GM12878 (cell line): Measurements from ENCODE around the gene SENP6. TPM values are rescaled to one million over a fixed set of nuclear protein-coding genes. Genes with fewer than 3 reads are reported as not detected.

Experiments used
- ATAC-seq: fragments of 200-7000 bp; cut with Tn5 transposase; 3 replicates; pipeline ENCODE4 v1.9.1; 2020; ENCODE audit warnings: mild to moderate bottlenecking, moderate library complexity
- BruUV-seq: library from RNA; stranded (reverse); fragments of 400-500 nt; replicated peaks from 2 replicates; lab custom pipeline; 2021; lab: Mats Ljungman, UMichigan
- CTCF ChIA-PET: fragments of 300-600 bp; sonication (Branson Sonifier 250); formaldehyde crosslinking; extraction: SDS; loops from one replicate; lab custom pipeline; 2021; ENCODE audit warnings: inconsistent platforms; lab: Yijun Ruan, JAX
- POLR2A ChIA-PET: fragments of 350-600 bp; formaldehyde crosslinking; extraction: SDS; loops from one replicate; lab custom pipeline; 2021; ENCODE audit warnings: inconsistent platforms; lab: Charles Lee
- RAD21 ChIA-PET: fragments of 300-600 bp; sonication (Branson Sonifier 250); formaldehyde crosslinking; loops from one replicate; lab custom pipeline; 2023; ENCODE audit warnings: antibody characterized with exemption; ENCODE audit not compliant: unreplicated experiment; lab: Charles Lee
- SMC1A ChIA-PET: fragments of 300-600 bp; sonication (Branson Sonifier 250); formaldehyde crosslinking; loops from one replicate; lab custom pipeline; 2023; ENCODE audit not compliant: unreplicated experiment, uncharacterized antibody; lab: Charles Lee
- DNase-seq: peaks from one replicate; pipeline ENCODE4 v3.0.0-alpha.2; 2011; ENCODE audit warnings: low read depth, low spot score
- FAIRE-seq: peaks from 3 replicates; lab custom pipeline; 2011; peaks lifted over from hg19 to GRCh38; lab: Jason Lieb, UNC
- H2AFZ ChIP-seq: 2 replicates; pipeline ENCODE4 v1.6.0; 2011; ENCODE audit warnings: low read depth, low read length, control low read depth; ENCODE audit not compliant: control insufficient read depth
- H3K27ac ChIP-seq: 2 replicates; pipeline ENCODE4 v1.5.1; 2011; ENCODE audit warnings: control low read depth; ENCODE audit not compliant: control insufficient read depth, insufficient read depth
- H3K27me3 ChIP-seq, 2 experiments: replicated peaks in 1 of 2; 2 replicates each; pipeline versions ENCODE4 v1.6.0 to v1.6.1; 2011; ENCODE audit warnings: low read length in 1 of 2; ENCODE audit not compliant: control insufficient read depth in 2 of 2, insufficient read depth in 2 of 2
- H3K36me3 ChIP-seq, 2 experiments: 2 replicates each; pipeline ENCODE4 v1.5.1; 2011; ENCODE audit warnings: low read length in 1 of 2; ENCODE audit not compliant: control insufficient read depth in 2 of 2, insufficient read depth in 2 of 2
- H3K4me1 ChIP-seq: 2 replicates; pipeline ENCODE4 v1.6.1; 2011; ENCODE audit warnings: mild to moderate bottlenecking, low read length, moderate library complexity, mixed read lengths; ENCODE audit not compliant: control insufficient read depth, insufficient read depth
- H3K4me2 ChIP-seq: 2 replicates; pipeline ENCODE4 v1.6.0; 2011; ENCODE audit warnings: control low read depth; ENCODE audit not compliant: control insufficient read depth, insufficient read depth
- H3K4me3 ChIP-seq: fragments of 200-600 bp; sonication (generic); 2 replicates; pipeline ENCODE4 v1.5.1; 2016
- H3K79me2 ChIP-seq: 2 replicates; pipeline ENCODE4 v1.6.0; 2011; ENCODE audit warnings: low read length; ENCODE audit not compliant: control insufficient read depth, insufficient read depth
- H3K9ac ChIP-seq: 2 replicates; pipeline ENCODE4 v1.8.0; 2011; ENCODE audit warnings: low read length, control low read depth, mixed read lengths; ENCODE audit not compliant: control insufficient read depth, insufficient read depth
- H3K9me3 ChIP-seq: replicated peaks from 3 replicates; pipeline ENCODE4 v1.5.1; 2011; ENCODE audit warnings: mild to moderate bottlenecking, low read length; ENCODE audit not compliant: control insufficient read depth, insufficient read depth
- H4K20me1 ChIP-seq: 2 replicates; pipeline ENCODE4 v1.6.0; 2011; ENCODE audit not compliant: control insufficient read depth, insufficient read depth
- SPI1 ChIP-seq: IDR thresholded peaks from 2 replicates; pipeline ENCODE4 v1.6.1; 2011; ENCODE audit warnings: low read depth, mild to moderate bottlenecking, low read length, moderate library complexity, borderline replicate concordance; ENCODE audit not compliant: insufficient read depth
- WGBS: methylation state at CpG from one replicate; pipeline ENCODE4 v1.1.6; 2016; ENCODE audit warnings: low lambda C conversion rate; ENCODE audit not compliant: insufficient replicate concordance, insufficient coverage; ENCODE audit errors: missing lambda C conversion rate; 5-methylcytosine and 5-hydroxymethylcytosine counted together
- in situ Hi-C: fragments of 300-500 bp; cut with MboI; formaldehyde crosslinking; loops from 9 replicates; pipeline ENCODE4 v1.14.3; 2018; ENCODE audit warnings: mixed read lengths
- intact Hi-C: fragments of 100-400 bp; cut with micrococcal nuclease; formaldehyde crosslinking; loops from one replicate; pipeline ENCODE4 v1.14.2; 2022; ENCODE audit not compliant: unreplicated experiment
- polyA plus RNA-seq, 11 experiments: library from polyadenylated mRNA; depleted of rRNA in 4 of 11; unstranded in 6 of 11; stranded (reverse) in 5 of 11; fragments of >200 nt; fragmentation: Nextera tagmentation in 4 of 11; fragmentation: Illumina TruSeq in 1 of 11; extraction: Ambion mirVana in 4 of 11; extraction: Trizol in 1 of 11; gene quantifications; 1 replicate in 1 of 11; 2 replicates in 10 of 11; pipeline versions ENCODE4 v1.2.1 to v1.2.3, GENCODE V29; 2011 to 2016; ENCODE audit warnings: inconsistent platforms in 2 of 11, missing spikeins in 2 of 11, low read depth in 1 of 11
- total RNA-seq, 4 experiments: library from RNA; depleted of rRNA in 3 of 4; stranded (reverse); fragments of >200 nt in 3 of 4; fragmentation: Illumina TruSeq in 1 of 4; extraction: Trizol in 1 of 4; gene quantifications; 2 replicates each; pipeline versions ENCODE4 v1.2.1 to v1.2.3, GENCODE V29; 2013 to 2021
- TF ChIP-seq, protein P1 (sequence below): fragments of 150-350 bp; IDR thresholded peaks from 2 replicates; pipeline ENCODE4 v1.6.1; 2016; ENCODE audit warnings: low read depth, low read length

Gene SENP6
- total and polyA plus RNA-seq, 10 of the 15 experiments (the other 5 are each of a cell fraction or from before 2014, with no cell fraction given): 10.7 to 70.0 (median 42.3) TPM

DNA sequence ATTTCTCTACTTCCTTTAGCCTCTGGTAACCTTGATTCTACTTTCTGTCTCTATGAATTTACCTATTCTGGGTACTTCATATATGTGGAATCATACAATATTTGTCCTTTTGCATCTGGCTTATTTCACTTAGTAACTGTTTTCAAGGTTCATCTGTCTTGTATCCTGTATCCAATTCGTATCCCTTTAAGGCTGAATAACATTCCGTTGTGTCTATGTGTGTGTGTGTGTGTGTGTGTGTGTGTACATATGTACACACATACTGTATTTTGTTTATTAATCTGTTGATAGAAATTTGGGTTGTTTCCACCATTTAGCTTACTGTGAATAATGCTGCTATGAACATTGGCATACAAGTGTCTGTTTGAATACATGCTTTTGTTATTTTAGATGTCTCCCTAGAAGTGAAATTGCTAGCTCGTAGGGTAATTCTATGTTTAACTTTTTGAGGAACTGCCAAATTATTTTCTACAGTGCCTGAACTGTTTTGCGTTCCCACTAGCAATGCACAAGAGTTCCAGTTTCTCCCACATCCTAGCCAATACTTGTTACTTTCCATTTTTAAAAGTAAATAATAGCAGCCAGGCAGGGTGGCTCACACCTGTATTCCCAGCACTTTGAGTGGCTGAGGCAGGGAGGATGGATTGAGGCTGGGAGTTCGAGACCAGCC lies 17.7 kb downstream of the SENP6 start:
- peaks cover 2% of the 10 kb centered on the region for H3K9me3 ChIP-seq
- 90% methylated on average over 5 of the region's 5 CpGs for WGBS
- TF ChIP-seq SPI1: peak; percentile 23; the same call in 1 of the 2 replicates
- TF ChIP-seq, protein P1, sequence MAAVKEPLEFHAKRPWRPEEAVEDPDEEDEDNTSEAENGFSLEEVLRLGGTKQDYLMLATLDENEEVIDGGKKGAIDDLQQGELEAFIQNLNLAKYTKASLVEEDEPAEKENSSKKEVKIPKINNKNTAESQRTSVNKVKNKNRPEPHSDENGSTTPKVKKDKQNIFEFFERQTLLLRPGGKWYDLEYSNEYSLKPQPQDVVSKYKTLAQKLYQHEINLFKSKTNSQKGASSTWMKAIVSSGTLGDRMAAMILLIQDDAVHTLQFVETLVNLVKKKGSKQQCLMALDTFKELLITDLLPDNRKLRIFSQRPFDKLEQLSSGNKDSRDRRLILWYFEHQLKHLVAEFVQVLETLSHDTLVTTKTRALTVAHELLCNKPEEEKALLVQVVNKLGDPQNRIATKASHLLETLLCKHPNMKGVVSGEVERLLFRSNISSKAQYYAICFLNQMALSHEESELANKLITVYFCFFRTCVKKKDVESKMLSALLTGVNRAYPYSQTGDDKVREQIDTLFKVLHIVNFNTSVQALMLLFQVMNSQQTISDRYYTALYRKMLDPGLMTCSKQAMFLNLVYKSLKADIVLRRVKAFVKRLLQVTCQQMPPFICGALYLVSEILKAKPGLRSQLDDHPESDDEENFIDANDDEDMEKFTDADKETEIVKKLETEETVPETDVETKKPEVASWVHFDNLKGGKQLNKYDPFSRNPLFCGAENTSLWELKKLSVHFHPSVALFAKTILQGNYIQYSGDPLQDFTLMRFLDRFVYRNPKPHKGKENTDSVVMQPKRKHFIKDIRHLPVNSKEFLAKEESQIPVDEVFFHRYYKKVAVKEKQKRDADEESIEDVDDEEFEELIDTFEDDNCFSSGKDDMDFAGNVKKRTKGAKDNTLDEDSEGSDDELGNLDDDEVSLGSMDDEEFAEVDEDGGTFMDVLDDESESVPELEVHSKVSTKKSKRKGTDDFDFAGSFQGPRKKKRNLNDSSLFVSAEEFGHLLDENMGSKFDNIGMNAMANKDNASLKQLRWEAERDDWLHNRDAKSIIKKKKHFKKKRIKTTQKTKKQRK: no peak
- TF ChIP-seq, all 136 proteins: peak for 1
- in situ Hi-C loops (no loop called here), intact Hi-C loops (no loop called here)
- no peak overlapping the region for H3K4me2 ChIP-seq
- ChIA-PET CTCF (interaction anchor here (0.6 to 2.9 kb wide), 2 partner anchors 10 to 588 kb away, joined by 3 to 14 read pairs; no protein-coding TSS in a partner anchor), RAD21 (interaction anchor here (0.9 to 1.3 kb wide), 2 partner anchors 8 to 10 kb away, joined by 3 to 4 read pairs; no protein-coding TSS in a partner anchor), POLR2A (interaction anchor here (0.6 to 1.3 kb wide), 3 partner anchors 8 to 13 kb away, joined by 3 to 7 read pairs (median 4); no protein-coding TSS in a partner anchor), SMC1A (interaction anchor here (0.6 to 2.9 kb wide), 9 partner anchors 8 to 311 kb away, joined by 3 to 8 read pairs (median 4); no protein-coding TSS in a partner anchor)
- H3K4me1 ChIP-seq: peaks cover 4% of the 10 kb centered on the region
- H3K79me2 ChIP-seq: peaks cover 68% of the 10 kb centered on the region
- no peak overlapping the region for H3K27ac ChIP-seq
- no peak for FAIRE-seq
- H4K20me1 ChIP-seq: no peaks in the 10 kb centered on the region
- no TSS peak for BruUV-seq
- no peak overlapping the region for H2AFZ ChIP-seq
- H3K4me3 ChIP-seq: no peak overlapping the region
- no peaks in the 10 kb centered on the region for H3K27me3 ChIP-seq
- ATAC-seq: peak; percentile 29; the same call in 1 of the 3 replicates
- no peak for DNase-seq
- H3K36me3 ChIP-seq: no peaks in the 10 kb centered on the region; a peak in 1 of 4 replicates
- no peak overlapping the region for H3K9ac ChIP-seq
